GM19099 (cell line): ENCODE measurements around the gene SUPT3H.

ENCODE experiments used
- POLR2A ChIP-seq: IDR thresholded peaks from 3 replicates; pipeline ENCODE4 v1.6.1; 2011; ENCODE audit warnings: low read depth; ENCODE audit not compliant: insufficient read length; ENCODE audit errors: extremely low read depth

SUPT3H gene

DNA sequence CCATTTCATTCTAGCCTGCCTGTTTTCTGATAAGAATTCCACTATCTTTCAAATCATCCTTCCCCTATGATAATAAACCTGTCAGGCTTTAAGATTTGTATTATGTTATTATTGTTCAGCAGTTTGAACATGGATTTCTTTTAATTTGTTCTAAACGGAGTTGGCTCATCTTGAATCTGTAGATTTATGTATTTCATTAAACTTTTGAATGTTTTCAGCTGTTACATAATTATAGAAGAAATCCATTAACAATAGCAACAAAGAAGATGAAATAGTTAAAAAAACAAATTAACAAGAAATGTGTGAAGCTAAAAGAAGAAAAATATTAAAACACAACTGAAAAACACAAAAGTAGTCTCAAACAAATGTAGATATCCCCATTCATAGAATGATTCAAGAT is 273.3 kb downstream of the SUPT3H start:
- no peak for TF ChIP-seq POLR2A

DNA sequence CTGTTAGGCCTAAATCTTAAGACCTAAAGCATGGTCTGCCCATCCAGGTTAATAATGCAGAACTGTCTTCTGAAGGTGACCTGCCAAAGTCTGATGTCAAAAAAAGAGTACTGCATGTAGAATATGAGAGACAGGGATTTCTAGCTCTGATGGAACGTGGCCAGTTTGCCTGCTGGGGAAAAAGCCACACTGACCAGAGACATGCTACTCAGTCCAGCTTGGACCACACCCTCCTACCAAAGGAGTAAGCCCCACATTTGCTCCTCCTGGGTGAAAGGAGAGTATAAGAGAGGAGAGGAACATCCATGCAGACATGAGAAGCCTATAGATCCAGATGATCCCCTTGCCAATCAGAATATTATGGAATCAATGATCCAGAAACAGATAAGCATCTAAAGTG is 279.5 kb downstream of the SUPT3H start:
- TF ChIP-seq POLR2A, result no peak

DNA sequence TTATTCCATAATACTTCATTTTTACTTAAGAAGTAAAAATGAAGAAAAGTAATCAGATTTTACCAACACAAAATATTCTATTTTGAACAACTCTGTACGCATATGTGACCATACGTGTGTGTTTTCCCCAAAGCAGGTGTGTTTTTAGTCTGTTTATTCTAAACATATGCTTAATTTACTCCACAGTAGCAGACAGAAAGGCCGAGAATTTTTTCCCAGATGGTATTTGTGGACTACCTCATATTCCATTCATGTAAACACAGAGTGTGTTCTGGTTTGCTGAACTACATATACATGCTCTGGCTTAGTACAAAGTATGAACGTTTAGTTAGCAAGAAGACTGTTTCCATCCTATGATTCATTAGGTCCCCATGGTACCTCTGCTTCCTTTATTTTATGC is 282.9 kb downstream of the SUPT3H start:
- TF ChIP-seq POLR2A, result no peak

DNA sequence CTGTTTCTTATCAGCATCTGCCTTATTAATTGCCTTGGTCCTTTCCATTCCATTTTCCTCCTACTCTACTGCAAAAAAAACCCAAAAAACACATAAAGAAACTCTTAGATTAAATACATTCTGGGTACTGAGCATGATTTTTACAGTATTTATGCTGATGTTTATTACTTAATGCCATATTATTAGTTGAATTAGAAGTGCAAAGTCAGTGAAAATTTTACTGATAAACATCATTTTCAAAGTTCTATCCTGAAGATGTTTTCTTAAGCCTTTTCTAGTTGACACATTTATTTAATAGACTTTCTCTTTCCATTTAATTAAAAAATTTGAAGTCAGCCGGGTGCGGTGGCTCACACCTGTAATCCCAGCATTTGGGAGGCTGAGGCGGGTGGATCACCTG is 285.6 kb downstream of the SUPT3H start:
- no peak for TF ChIP-seq POLR2A

DNA sequence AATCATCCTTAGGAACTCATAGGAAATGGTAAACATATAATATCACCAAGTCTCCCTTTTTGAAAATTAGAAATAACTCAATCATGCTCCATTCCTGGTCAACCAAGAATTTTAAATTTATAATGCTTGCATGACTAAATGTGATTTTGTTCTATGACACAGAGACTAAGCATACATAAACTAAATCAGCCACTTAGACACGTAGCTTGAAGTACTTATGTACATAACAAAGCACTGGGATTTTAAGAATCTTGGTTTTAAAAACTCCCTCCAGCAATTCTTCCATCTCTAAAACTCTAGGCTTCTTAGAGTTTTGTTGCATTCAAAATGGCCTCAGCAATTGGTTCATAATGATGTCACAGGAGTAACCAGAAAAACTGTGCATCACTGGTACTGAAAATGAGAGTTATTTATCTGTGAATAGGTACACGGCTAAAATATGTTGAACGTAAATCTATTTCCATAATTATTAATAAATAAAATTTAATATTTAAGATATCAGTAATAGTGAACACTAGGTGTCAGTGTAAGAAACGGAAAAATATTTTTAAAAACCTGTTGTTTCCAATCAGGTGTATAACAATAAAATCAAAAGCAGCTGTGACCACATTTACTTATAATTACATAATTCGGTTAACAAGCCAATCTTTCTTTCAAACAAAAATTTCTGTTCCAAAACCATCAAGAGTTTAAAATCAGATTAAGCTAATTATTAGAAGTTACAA is 291.2 kb downstream of the SUPT3H start:
- TF ChIP-seq POLR2A, result no peak

DNA sequence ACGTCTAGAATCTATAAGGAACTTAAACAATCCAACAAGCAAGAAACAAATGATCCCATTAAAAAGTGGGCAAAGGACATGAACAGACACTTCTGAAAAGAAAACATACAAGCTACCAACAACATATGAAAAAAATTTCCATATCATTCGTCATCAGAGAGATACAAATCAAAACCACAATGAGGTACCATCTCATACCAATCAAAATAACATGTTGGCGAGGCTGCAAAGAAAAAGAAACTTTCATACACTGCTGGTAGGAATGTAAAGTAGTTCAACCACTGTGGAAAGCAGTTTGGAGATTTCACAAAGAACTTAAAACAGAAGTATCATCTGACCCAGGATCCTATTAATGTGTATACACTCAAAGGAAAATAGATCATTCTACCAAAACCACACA is 293.5 kb downstream of the SUPT3H start:
- no peak for TF ChIP-seq POLR2A

DNA sequence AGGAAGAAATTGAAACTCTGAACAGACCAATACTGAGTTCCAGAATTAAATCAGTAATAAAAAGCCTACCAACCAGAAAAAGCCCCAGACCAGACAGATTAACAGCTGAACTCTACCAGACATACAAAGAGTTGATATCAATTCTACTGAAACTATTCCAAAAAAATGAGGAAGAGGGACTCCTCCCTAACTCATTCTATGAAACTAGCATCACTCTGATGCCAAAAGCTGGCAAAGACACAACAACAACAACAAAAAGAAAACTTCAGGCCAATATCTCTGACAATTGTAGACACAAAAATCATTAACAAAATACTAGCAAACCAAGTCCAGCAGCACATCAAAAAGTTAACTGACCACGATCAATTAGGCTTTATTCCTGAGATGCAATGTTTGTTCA is 295.6 kb downstream of the SUPT3H start:
- TF ChIP-seq POLR2A, result no peak

DNA sequence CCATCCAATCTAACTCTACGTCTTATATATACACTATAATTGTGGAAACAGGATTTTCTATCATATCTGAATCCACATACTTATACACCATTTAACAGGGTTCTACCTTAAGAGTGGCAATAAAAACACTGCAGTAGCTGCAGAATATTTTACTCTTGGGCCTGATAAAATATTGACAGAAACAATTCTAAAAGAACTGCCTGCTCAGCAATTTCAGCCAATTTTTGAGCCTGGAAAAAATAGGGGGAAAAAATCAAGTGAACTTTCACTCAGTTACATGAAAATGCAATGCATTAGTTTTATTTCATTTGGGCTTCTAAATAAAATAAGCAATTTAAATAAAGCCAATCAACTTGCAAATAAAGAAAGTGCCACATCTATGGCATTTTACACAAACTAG is 296.1 kb downstream of the SUPT3H start:
- TF ChIP-seq POLR2A, result no peak

DNA sequence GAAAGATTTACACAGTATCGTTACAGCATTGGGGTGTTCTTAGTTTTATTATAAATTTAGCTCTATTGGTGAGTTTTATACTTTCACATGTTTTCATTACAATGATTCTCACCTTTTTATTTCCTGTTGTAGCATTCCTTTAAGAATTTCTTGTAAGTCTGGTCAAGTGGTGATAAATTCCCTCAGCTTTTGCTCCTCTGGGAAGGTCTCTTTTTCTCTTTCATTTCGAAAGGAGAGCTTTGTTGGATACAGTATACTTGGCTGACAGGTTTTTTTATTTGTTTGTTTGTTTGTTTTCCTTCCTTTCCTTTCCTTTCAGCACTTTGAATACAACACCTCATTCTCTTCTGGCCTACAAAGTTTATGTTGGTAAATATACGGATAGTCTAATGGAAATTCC is 299.3 kb downstream of the SUPT3H start:
- no peak for TF ChIP-seq POLR2A

DNA sequence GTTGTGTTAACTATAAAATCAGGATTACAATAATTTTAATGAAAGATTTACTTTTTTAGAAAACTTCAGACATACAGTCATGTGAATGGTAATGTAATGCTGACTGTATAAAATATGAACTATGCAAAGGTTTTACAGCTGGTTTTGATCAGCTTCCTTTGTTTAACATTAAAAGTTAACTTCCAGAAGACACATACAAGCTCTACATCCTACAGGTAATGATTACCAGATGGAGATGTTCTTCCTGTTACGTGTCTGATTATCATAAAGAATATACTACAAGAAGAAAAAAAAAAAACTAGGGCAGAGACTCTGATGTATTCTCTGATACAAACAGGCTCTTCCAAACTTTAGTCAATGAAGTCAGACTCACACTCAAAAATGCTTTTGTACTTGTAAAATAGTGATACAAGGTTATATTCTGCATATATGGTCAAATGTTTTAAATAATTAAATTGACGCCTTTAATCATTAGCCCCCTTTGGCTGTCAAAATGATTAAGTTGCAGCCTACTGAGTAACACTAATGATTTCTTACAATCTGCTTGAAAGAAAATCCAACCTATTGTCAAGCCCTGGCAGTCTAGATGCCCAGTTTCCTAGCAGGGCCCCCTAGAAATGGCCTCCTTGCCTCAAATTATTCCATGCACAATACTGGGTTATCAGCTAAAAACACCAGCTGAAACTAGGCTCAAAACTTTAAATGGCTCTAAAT is 301.4 kb downstream of the SUPT3H start:
- no peak for TF ChIP-seq POLR2A

DNA sequence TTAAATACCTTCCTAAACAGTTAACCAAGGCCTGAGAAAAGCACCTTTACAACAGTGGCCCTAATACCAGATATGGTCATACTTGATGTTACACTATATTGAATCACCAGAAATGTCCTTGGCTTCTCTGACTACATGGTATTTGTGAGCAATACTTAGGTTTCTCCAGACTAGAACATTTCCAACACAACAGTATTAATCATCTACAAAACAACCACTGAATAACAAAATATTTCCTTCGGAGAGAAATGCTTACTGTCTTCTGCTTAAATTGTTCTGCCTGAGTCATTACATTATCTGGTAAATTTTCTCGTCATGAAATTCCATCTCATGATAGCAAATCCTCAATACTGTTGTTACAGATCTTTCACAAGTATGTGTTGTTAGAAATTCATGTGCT is 302.5 kb downstream of the SUPT3H start:
- no peak for TF ChIP-seq POLR2A

DNA sequence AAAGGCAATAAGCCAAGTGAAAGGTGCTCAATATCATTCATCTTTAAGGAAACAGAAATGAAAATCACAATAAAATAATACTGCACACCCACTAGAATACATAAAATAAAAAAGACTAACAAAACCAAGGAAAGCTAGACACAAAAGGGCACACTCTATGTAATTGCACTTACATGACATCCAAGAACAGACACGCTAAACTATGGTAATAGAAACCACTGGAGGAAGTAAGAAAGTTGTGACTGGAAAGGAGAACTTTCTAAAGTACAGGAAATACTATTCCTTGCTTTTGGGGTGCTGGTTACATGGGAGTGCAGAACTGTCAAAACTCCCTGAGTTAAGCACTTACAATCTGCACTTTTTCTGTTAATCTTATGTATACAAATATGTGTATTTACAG is 303.3 kb downstream of the SUPT3H start:
- no peak for TF ChIP-seq POLR2A

DNA sequence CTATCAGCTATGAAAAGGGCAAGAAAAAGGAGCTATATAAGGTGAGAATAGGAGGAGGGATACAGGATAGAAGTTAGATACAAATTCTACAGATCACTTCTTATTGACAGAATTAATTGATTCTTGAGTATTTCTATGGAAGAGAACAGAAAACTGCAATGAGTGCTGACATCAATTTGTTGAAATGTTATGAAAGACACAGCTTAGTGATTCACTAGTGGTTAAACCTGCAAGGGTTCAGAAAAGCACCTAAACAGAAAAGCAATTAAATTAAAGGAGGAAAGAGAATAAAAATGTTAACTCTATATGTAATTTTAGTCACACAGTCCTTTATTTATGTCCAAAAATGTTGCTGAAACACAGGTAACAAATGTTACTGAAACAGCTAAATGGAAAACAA is 304.0 kb downstream of the SUPT3H start:
- no peak for TF ChIP-seq POLR2A

DNA sequence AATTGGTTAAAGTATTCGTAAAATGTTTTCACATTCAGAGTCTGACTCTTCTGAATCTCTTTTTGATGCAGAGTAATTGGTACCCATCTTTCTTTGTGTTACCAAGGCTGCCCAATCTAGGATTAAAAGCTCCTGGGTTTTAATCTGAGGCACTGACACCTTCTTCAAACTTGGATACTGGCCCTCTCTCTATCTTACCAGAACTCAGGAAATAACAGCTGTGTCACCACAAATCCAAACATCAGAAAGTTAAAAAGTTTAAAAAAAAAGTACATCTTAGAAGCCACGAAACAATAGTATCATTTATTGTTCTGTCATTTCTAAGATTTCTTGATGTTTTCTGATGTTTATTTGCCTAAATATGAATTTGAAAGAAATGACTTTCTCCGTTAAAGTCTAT is 305.1 kb downstream of the SUPT3H start:
- TF ChIP-seq POLR2A, result no peak

DNA sequence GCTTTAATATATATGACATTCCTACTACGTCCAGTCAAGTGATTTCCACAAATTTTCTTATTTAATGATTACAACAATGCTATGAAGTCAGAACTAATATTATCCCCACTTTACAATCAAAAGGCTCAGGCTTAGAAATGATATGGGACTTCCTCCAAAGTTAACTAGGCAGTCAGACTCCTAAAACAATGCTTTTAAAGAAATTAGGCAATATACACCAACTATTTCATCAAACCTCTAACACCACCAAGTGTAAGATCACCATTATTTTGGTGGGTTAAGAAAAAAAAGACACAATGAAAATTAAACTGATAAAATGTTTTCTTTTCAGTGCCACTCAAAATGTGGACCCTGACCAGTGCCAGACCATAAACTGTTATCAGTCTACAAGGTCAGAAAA is 305.7 kb downstream of the SUPT3H start:
- TF ChIP-seq POLR2A, result no peak

DNA sequence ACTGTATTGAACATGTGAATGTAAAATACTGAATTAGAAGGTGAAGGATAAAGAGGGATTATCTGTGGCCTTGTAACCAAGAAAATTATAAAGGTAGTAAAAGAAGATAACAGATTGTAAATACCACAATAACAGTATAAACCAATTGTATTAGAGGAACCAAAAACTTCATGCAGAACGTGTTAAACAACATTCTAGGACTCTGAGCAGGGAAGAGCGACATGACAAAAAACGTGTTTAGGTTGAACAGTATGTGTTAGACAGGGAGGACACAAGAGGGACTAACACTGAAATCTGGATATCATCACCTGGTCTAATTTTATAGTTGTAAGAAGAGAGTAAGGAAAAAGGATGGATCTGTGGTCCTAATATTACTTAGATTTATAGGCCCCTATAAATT is 308.6 kb downstream of the SUPT3H start:
- no peak for TF ChIP-seq POLR2A
